A549 (cell line): Measurements from ENCODE around the gene XRCC1.

ENCODE experiments used
- CTCF ChIP-seq: fragments of >200 bp; sonication (Bioruptor Twin); formaldehyde crosslinking; IDR thresholded peaks from 3 replicates; pipeline ENCODE4 v1.5.1; 2016
- MAX ChIP-seq: IDR thresholded peaks from 2 replicates; pipeline ENCODE4 v1.6.1; 2012

- TF ChIP-seq MAX, result peak; percentile 95
- no peak for TF ChIP-seq CTCF
These were observed 44.1 kb upstream of the XRCC1 start, which contains the start of gene ZNF428 for GRCh38 chr19:43619262-43620060.
